WTC11 (cell line): ENCODE data around the gene IFI16. TPM values are rescaled to one million over a fixed set of nuclear protein-coding genes. Genes with fewer than 3 reads are reported as not detected.

Experiments
- ATAC-seq: fragments of 200-7000 bp; cut with Tn5 transposase; 2 replicates; pipeline ENCODE4 v1.10.0; 2021; ENCODE audit warnings: mild to moderate bottlenecking, moderate library complexity
- CTCF ChIA-PET: fragments of 300-600 bp; sonication (Branson Sonifier 250); formaldehyde crosslinking; loops from one replicate; lab custom pipeline; 2021; ENCODE audit warnings: antibody characterized with exemption; lab: Charles Lee
- POLR2A ChIA-PET: fragments of 350-600 bp; sonication (Branson Sonifier 250); formaldehyde crosslinking; loops from one replicate; lab custom pipeline; 2021; ENCODE audit warnings: antibody characterized with exemption; lab: Charles Lee
- DNase-seq: peaks from one replicate; pipeline ENCODE4 v3.0.0; 2021; ENCODE audit warnings: low spot score
- H3K27ac Mint-ChIP-seq: 2 replicates; pipeline ENCODE4 v1.8.0; 2021; ENCODE audit warnings: mixed read lengths
- H3K27me3 Mint-ChIP-seq: 2 replicates; pipeline ENCODE4 v1.8.0; 2021; ENCODE audit warnings: low read depth, mild to moderate bottlenecking, moderate library complexity, mixed read lengths
- H3K36me3 Mint-ChIP-seq: 2 replicates; pipeline ENCODE4 v1.8.0; 2021; ENCODE audit warnings: mixed read lengths
- H3K4me1 Mint-ChIP-seq: 2 replicates; pipeline ENCODE4 v1.8.0; 2022; ENCODE audit warnings: mixed read lengths
- H3K4me3 Mint-ChIP-seq: 2 replicates; pipeline ENCODE4 v1.8.0; 2021; ENCODE audit warnings: mild to moderate bottlenecking, moderate library complexity, mixed read lengths
- H3K9me3 Mint-ChIP-seq: 2 replicates; pipeline ENCODE4 v1.8.0; 2021; ENCODE audit warnings: mixed read lengths
- ATF3 ChIP-seq: sonication (generic); formaldehyde crosslinking; conservative IDR thresholded peaks from 2 replicates; pipeline ENCODE4 v1.8.1; 2022; ENCODE audit warnings: mild to moderate bottlenecking, missing genetic modification reagents
- E2F1 ChIP-seq: sonication (generic); formaldehyde crosslinking; IDR thresholded peaks from 2 replicates; pipeline ENCODE4 v1.8.0; 2022; ENCODE audit warnings: mild to moderate bottlenecking, missing genetic modification reagents
- ETV6 ChIP-seq: sonication (generic); formaldehyde crosslinking; IDR thresholded peaks from 2 replicates; pipeline ENCODE4 v1.8.1; 2022; ENCODE audit warnings: mild to moderate bottlenecking, missing genetic modification reagents
- FOXJ3 ChIP-seq: sonication (generic); formaldehyde crosslinking; IDR thresholded peaks from 2 replicates; pipeline ENCODE4 v1.9.0; 2021; ENCODE audit warnings: missing genetic modification reagents, mild to moderate bottlenecking, borderline replicate concordance
- GRHL2 ChIP-seq: fragments of 250-450 bp; sonication (Bioruptor Pico); IDR thresholded peaks from 2 replicates; pipeline ENCODE4 v1.8.0; 2022; ENCODE audit warnings: mild to moderate bottlenecking, moderate library complexity; ENCODE audit not compliant: insufficient replicate concordance, severe bottlenecking
- GTF2I ChIP-seq: fragments of 250-450 bp; sonication (Bioruptor Pico); conservative IDR thresholded peaks from 2 replicates; pipeline ENCODE4 v1.4.0; 2021; ENCODE audit warnings: mild to moderate bottlenecking
- HMGXB4 ChIP-seq: sonication (generic); formaldehyde crosslinking; IDR thresholded peaks from 2 replicates; pipeline ENCODE4 v1.8.1; 2023; ENCODE audit warnings: mild to moderate bottlenecking, moderate library complexity, missing genetic modification reagents
- IRF1 ChIP-seq: sonication (generic); formaldehyde crosslinking; IDR thresholded peaks from 2 replicates; pipeline ENCODE4 v1.8.0; 2023; ENCODE audit warnings: missing genetic modification reagents
- MAX ChIP-seq: sonication (generic); formaldehyde crosslinking; IDR thresholded peaks from 2 replicates; pipeline ENCODE4 v1.8.0; 2022; ENCODE audit warnings: mild to moderate bottlenecking, missing genetic modification reagents
- NFATC4 ChIP-seq: fragments of 250-450 bp; sonication (Bioruptor Pico); IDR thresholded peaks from 2 replicates; pipeline ENCODE4 v1.9.0; 2021; ENCODE audit warnings: mild to moderate bottlenecking
- NFE2L1 ChIP-seq: sonication (generic); formaldehyde crosslinking; IDR thresholded peaks from 2 replicates; pipeline ENCODE4 v1.8.1; 2023; ENCODE audit warnings: missing genetic modification reagents
- PREB ChIP-seq: sonication (generic); formaldehyde crosslinking; IDR thresholded peaks from 2 replicates; pipeline ENCODE4 v1.8.1; 2022; ENCODE audit warnings: mild to moderate bottlenecking, missing genetic modification reagents, moderate library complexity, borderline replicate concordance
- RORB ChIP-seq: fragments of 250-450 bp; sonication (Bioruptor Pico); IDR thresholded peaks from 2 replicates; pipeline ENCODE4 v1.9.0; 2021; ENCODE audit warnings: mild to moderate bottlenecking
- ZBTB43 ChIP-seq: sonication (generic); formaldehyde crosslinking; IDR thresholded peaks from 2 replicates; pipeline ENCODE4 v1.8.1; 2023; ENCODE audit warnings: mild to moderate bottlenecking, missing genetic modification reagents
- ZMAT4 ChIP-seq: fragments of 250-450 bp; sonication (Bioruptor Pico); IDR thresholded peaks from 2 replicates; pipeline ENCODE4 v1.9.0; 2021; ENCODE audit warnings: mild to moderate bottlenecking
- ZNF281 ChIP-seq: sonication (generic); formaldehyde crosslinking; IDR thresholded peaks from 2 replicates; pipeline ENCODE4 v1.8.0; 2023; ENCODE audit warnings: mild to moderate bottlenecking, missing genetic modification reagents
- ZNF416 ChIP-seq: fragments of 250-450 bp; sonication (Bioruptor Pico); IDR thresholded peaks from 2 replicates; pipeline ENCODE4 v1.9.0; 2021; ENCODE audit warnings: mild to moderate bottlenecking, inconsistent platforms
- ZNF512 ChIP-seq: sonication (generic); formaldehyde crosslinking; IDR thresholded peaks from 2 replicates; pipeline ENCODE4 v1.8.1; 2022; ENCODE audit warnings: missing genetic modification reagents, borderline replicate concordance
- total RNA-seq: library from RNA; stranded (reverse); gene quantifications from 3 replicates; pipeline ENCODE4 v1.2.3, GENCODE V29; 2021

Gene IFI16
- total RNA-seq, 1 experiment from 2014 or later, result 3.2 TPM

- TF ChIP-seq HMGXB4 (CRISPR knock-in tag), result no peak
- TF ChIP-seq ETV6 (CRISPR knock-in tag), result no peak
Measured at GRCh38 chr1:158992787-158993312, 16.9 kb upstream of the IFI16 start (continued).

GRCh38 chr1:158996998-158997397 is 12.7 kb upstream of the IFI16 start:
- CTCF ChIA-PET, result no interaction called here
- no peak overlapping the region for H3K27ac Mint-ChIP-seq
- H3K27me3 Mint-ChIP-seq, result no peaks in the 10 kb centered on the region
- DNase-seq (no peak), ATAC-seq (no peak)
- peaks cover 30% of the 10 kb centered on the region for H3K9me3 Mint-ChIP-seq
- no peaks in the 10 kb centered on the region for H3K36me3 Mint-ChIP-seq
- POLR2A ChIA-PET, result no interaction called here
- H3K4me1 Mint-ChIP-seq, result peaks cover 22% of the 10 kb centered on the region
- no peak overlapping the region for H3K4me3 Mint-ChIP-seq
- TF ChIP-seq GTF2I (no peak), ZBTB43 (CRISPR knock-in tag) (no peak), NFATC4 (CRISPR knock-in tag) (no peak), PREB (CRISPR knock-in tag) (no peak), ZNF281 (CRISPR knock-in tag) (no peak), ETV6 (CRISPR knock-in tag) (no peak), ATF3 (CRISPR knock-in tag) (no peak), MAX (CRISPR knock-in tag) (no peak), GRHL2 (no peak), E2F1 (CRISPR knock-in tag) (no peak), ZNF416 (no peak), IRF1 (CRISPR knock-in tag) (no peak), FOXJ3 (no peak), ZNF512 (CRISPR knock-in tag) (no peak), NFE2L1 (CRISPR knock-in tag) (no peak), ZMAT4 (CRISPR knock-in tag) (no peak), RORB (CRISPR knock-in tag) (no peak)
